Measurements from ENCODE around the gene UBE2J2.

UBE2J2 gene

DNA sequence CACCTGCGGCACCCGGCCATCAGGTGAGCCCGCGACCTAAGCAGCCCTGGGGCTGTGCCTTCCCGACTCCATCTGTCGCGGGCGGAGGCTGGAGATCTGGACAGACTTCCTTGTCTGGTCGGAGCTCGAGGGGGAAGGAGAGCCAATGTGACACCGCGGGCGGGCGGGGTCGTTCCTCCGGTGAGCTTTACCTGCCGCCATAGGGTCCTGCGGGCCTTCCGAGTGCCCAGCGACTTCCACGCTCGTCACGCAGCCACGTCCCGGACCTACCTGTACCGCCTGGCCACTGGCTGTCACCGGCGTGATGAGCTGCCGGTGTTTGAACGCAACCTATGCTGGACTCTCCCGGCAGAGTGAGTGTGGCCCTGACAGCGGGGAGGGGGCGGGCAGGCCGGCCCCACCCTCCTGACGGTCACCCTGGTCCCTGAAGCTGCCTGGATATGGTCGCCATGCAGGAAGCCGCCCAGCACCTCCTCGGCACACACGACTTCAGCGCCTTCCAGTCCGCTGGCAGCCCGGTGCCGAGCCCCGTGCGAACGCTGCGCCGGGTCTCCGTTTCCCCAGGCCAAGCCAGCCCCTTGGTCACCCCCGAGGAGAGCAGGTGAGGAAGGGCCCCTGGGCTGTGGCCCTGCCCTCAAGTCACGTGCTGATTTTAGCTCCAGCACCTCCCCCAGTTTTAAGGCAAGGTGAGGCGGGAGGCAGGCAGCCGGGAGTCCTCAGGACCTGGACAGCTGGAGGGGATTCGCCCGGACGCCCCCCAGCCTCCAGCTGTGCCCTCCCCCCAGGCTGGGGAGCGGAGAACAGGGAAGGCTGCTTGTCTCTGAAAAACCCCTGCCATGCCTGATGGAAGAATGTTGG lies 35.8 kb upstream of the UBE2J2 start:
- DNase-seq (ENCODE audit: low read depth), result no peak

DNA sequence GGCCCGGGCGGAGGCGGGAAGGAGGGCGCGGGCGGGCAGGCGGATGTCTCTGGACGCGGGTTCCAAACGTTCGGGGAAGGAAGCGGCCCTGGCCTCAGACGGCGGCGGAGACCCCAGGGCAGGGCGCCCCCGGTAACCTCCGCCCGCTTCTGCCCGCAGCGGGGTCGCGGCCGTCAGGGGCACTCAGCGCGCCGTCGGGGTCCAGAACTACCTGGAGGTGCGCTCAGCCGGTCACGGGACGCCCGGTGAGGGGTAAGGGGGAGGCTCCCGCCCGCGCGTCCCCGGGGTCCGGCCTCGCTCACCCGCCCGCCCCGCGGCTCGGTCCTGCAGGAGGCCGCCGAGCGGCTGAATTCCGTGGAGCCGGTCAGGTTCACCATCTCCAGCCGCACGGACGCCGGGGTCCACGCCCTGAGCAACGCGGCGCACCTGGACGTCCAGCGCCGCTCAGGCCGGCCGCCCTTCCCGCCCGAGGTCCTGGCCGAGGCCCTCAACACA lies 35.1 kb upstream of the UBE2J2 start:
- no peak for DNase-seq (ENCODE audit: low read depth)

DNA sequence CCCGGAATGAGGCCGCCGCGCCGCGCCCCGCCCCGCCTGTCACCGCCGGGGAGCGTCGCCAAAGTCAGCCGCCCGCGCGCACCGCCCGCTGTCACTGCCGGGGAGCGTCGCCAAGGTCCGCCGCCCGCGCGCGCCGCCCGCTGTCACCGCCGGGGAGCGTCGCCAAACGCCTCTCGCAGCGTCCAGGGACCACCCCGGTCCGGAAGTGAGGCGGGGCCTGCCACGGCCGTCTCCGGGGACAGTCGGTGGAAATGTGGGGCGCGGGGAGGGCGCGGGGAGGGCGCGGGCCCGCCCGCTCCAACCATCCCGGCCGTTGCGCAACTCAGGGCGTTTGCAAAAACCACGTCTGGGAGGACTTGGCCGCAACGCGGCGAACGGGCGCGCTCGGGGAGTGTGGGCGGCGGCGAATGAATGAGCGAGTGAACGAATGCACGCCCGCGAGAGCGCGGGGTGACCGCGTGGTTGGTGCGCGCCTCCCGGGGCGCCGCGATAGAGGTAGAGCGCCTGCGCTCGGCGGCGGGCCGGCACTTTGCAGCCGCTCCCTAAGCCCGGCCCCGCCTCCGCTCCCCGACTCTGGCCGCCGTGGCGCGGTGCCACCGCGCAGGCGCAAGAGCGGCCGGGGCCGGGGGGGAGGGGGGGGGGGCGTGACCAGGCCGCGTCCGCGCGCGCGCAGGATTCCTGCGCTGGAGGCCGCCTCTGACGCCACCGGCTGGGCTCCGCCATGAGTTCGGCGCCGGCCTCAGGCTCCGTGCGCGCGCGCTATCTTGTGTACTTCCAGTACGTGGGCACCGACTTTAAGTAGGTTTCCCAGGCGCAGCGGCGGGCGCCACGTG lies 34.5 kb upstream of the UBE2J2 start, which contains the start of the genes ACAP3 and PUSL1:
TSS of gene ACAP3 (minus strand) at position 8 of the 833 bp plus-strand sequence. CDS start 115 bp downstream, outside the sequence.
TSS of gene PUSL1 (plus strand) at position 675 of the 833 bp plus-strand sequence. CDS start at position 722, 47 bp downstream.
- DNase-seq (ENCODE audit: low read depth), result peak; percentile 77

DNA sequence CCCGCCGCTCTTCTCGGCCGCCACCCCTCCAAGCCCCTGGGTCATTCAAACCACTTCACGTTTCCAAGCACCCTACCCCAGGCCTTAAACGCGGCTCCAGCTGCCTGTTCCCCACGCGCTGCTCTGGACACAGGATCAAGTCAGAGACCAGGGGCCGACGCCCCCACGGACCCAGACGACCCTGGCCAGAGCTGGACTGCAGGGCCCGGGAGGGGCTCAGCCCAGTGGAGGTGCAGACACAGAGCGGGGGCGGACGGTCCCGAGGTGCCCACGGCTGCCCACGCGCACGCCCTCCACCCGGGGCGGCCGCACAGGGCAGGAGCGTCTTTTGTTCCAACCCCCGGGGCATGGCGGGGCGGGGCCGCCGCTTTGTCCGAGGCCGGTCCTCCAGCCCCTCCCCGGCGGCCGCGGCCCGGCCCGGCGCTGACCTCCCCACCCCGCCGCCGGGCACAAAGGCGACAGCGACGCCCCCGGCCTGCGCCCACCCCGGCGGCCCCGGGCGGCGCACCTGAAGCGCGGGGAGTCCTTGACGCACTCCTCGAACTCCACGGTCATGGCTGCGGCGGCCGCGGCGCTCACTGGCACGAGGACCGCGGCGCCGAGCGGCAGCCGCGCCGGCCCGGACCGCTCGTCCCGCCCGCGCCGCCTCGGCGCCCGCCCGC lies 33.7 kb upstream of the UBE2J2 start:
- DNase-seq (ENCODE audit: low read depth), result no peak

DNA sequence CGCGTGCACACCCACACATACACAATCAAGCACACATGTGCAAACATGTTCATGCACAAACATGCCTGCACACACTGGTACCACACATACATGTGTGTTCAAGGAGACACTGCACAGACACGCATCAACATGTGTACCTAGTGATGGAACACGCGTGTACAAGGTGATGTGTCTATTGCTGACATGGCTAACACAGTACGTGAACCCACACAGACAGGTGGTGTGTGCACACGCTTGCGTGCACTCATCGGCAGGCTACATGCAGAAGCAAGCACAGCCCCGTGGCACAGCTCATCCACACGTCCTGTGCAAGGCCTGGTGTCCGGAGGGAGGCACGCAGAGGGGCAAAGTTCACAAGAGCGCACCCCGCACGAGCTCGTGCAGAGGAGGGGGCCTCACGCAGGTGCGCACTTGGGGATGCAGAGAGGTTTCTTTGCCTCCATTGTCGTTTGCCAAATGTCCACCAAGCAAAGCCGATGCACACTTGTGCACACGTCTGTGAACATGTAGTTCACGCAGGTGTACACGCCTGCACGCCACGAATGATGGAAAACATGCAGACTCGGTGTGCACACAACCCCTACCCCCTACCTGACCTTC lies 33.1 kb upstream of the UBE2J2 start:
- no peak for DNase-seq (ENCODE audit: low read depth)

DNA sequence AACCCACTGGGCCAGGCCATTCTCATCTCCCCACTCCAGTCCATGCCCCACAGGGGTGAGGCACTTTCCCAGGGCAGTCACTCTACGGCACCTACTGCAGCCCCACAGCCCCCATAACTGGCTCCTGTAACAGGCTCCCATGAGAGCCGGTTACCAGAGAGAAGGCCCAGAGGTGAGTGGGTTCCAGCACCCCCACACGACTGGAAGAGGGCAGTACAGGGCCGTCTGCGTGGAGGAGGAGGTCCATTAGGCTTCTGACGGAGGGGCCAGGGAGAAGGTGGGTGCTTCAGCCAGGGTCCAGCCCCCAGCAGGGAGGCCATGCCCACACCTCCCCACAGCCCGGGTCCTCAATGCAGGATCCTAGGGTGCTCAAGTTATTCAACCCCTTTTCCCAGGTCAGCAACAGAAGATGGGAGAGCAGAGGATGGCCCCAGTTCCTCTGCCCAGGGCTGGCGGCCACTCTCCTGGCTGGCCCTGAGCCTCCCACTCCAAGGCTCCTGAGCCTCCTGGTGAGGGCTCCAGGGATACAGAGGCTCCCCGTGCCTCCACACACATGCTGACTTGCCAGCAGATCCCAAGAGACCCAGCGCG lies 32.5 kb upstream of the UBE2J2 start:
- DNase-seq (ENCODE audit: low read depth), result no peak

DNA sequence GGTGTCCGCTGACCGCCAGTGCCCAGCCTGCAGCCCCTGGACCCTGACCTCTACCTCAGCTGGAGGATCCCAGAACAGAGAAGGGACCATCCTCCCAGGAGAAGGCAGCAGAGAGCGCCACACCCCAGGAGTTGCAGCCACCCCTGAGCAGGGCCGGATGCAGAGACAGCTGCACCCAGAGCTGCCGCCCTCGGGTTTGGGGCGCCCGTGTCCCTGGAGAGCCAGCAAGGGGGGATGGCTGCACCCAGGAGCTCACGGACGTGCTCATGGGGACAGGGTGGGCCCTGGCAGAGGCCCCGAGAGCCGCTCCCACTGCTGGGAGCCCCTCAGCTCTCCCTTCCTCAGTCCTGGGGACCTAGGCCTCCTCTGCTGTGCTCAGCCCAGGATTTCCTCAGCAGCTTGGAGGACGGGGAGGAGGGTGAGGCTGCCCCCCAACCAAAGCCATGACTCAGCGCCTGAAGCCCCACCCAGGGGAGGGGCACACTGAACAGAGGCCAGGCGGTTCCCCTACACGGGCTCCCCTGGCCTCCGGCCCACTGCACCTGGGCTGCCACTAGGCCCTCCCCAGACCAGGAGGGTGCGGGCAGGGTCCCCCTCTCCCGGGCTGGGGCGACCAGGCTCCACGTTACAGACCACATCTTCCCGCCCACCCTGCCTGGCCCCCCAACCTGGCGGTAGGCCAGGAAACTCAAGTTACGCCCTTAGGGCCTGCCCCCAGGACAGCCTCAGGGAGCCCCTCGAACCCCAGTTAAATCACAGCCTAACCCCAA lies 31.8 kb upstream of the UBE2J2 start:
- DNase-seq (ENCODE audit: low read depth), result peak; percentile 67

DNA sequence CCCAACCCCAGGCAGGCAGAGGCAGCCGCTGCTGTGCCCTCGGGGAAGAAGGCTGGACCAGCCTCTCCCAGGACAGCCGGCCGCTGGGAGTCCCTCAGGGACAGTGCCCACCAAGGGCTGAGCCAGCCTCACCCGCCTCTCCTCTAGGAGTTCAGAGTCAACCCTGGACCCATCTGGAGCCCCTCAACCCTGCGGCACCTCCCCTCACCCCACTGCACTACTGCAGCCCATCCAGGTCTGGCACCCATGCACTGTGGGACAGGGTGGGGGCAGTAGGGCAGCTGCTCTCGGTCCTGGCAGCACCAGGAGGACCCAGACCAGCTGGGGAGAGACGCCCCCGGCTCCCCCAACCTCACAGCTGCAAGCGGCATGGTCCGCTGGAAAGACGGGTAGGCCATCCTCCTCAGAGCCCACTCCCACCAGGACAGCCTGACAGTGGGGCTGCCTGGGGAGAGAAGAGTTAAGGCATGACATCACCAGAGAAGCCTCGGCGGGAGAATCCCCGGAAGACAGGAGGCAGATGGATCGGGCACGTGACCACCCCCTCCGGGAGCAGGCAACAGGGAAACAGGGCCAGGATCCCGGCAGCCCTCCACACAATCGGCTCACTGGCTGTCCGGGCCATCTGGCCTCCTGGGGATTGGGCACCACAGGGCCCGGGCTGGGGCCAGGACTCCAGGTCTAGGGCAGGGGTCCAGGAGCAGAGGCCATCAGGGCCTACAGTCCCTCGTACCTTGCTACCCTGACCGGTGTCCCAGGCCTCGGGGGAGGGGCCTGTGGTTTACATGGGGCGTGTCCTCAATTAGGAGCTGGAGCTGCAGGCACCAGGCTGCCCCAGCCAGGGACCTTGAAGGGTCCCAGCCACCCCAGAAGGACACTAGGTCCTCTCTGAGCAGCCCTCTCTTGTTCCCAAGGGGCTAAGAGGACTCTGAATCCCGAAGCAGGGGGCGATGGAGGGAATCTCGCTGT lies 31.0 kb upstream of the UBE2J2 start:
- no peak for DNase-seq (ENCODE audit: low read depth)

DNA sequence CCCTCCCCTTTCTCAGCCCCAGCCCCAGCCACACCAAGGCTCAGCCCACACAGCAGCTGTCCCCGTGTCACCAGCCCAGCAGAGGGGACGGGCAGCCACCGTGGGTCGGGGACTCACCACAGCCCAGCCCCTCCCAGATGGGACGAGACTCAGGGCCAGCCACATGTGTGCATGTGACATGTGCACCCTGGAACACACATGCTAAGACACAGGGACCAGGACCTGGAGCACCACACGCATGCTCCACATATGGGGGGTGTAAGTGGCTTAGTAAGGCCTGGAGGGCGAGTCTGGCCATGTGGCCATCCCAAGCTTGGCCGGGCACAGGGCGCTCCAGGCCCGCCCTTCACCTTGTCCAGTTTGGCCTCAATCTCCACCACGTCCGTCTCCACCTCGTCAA lies 30.1 kb upstream of the UBE2J2 start:
- no peak for DNase-seq (ENCODE audit: low read depth)

DNA sequence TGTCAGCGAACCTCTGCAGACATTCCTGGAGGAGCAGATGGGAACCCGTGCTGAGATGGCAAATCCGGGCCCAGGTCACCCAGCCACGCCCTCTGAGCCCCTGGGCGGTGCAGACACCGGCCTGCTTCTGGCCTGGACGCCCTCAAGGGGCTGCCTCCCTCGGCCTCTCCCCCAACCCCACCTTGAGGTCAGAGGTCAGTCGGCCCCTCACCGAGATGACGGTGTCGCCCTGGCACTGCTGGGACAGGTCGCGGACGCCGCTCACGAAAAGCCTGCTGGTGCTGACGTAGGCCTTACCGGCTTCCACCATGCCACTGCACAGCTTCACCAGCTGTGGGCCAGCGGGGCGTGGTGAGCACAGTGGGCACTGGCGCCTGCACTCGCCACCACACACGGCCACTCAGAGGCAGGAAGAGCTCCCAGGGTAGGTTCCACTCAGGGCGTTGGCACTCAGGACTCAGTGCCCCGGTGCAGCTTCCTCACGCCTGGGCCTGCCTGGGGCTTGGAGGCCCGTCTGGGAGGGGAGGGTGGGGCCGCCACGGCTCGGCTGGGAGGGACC lies 29.4 kb upstream of the UBE2J2 start:
- no peak for DNase-seq (ENCODE audit: low read depth)

DNA sequence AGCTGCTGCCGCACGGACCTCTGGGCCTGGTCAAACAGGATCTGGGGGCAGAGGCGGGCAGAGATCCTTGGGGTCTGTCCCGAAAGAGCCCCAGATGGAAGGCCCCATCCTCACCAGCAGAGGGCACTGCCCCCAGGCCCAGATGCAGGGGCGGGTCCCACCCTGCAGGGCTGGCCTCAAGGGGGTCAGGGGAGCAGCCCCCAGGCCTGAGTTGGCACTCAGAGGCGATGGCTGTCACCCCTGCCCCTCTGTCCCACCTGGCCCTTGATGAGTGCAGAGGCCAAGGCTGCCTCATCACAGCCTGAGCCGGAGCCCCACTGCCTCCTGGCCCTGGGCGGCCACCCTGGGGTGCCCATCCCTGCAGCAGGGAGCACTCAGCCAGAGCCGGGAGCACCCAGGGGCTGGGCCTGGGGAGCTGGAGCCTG lies 28.4 kb upstream of the UBE2J2 start:
- no peak for DNase-seq (ENCODE audit: low read depth)

DNA sequence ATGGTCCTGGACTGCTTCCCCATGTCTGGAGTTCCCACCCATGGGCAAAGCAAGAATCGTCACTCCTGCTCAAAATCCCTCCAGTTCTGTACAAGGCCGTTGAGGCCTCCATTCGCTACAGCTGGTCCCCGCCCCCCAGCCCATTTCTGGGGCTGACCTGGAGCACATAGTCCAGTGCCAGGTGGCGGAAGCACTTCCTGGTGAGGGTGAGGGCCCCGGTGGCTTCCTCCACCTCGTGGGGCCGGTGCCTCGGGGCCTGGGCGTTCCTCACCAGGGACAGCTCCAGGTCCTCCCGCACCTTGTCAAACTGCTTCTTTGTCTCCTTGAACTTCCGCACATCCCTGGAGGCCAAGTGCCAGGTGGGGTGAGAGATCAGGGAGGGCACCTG lies 26.7 kb upstream of the UBE2J2 start:
- DNase-seq (ENCODE audit: low read depth), result no peak

DNA sequence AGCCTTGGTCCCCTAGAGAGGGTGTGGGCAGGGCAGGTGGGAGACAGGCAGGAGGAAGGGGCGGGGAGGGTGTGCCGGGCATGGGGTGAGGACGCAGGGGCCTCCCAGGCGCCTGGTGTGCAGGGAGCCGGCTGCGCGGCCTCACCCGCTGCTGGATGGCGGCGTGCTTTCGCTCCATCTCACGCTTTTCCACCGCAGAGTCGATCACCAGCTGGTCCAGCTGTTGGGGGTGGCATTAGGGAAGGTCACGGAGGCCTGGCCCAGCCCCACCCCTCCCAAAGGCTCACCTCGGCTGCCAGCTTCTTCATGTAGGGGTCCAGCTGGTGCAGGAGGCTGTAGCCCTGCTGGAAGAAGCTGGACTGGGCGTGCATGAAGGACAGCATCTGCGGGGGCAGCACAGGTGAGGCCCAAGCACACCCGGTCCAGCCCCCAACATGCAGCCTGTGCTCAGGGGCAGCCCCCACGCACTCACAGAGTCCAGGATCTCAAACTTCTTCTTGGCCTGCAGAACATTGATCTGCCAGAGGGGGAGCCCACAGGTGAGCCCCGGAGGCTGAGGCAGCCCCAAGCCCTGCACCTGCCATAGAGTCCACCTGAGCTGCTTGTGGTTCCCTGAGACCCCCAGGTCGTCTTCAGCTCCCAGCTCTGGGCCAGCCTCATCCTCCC lies 26.2 kb upstream of the UBE2J2 start:
- no peak for DNase-seq (ENCODE audit: low read depth)

DNA sequence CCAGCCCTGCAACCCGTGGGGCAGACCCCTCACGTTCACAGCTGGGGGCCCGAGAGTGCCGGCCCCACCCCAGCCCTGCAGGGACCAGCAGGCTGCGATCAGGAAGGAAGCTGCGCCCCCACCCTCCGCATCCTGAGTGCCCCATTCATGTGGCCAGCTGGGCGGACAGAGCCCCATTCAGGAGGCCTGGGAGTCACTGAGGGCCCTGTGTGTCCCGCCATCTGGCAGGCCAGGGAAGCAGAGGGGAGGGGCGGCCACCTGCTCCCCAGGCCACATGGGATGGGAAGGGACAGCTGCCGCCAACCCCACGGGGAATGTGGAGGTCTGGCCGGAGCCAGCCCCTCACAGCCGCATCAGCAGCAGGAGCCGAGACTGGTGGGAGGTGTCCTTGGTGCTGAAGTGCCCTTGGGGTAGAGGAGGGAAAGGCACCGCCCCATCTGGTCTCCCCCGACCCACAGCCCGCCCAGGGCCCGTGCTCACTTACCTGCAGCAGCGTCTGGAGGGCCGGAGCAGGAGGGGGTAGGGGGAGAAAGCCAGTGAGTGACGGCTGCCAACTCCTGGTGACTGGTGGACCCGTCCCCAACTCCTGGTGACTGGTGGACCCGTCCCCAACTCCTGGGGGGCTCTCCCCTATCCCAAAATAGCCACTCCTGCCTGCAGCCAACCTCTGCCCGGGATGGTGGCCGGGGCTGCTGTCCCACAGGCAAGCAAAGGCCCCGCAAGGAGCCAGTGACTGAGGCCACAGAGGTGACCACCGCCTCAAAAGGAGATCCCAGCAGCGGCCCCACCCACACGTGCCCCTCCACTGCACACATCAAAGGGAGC lies 25.4 kb upstream of the UBE2J2 start:
- DNase-seq (ENCODE audit: low read depth), result no peak

DNA sequence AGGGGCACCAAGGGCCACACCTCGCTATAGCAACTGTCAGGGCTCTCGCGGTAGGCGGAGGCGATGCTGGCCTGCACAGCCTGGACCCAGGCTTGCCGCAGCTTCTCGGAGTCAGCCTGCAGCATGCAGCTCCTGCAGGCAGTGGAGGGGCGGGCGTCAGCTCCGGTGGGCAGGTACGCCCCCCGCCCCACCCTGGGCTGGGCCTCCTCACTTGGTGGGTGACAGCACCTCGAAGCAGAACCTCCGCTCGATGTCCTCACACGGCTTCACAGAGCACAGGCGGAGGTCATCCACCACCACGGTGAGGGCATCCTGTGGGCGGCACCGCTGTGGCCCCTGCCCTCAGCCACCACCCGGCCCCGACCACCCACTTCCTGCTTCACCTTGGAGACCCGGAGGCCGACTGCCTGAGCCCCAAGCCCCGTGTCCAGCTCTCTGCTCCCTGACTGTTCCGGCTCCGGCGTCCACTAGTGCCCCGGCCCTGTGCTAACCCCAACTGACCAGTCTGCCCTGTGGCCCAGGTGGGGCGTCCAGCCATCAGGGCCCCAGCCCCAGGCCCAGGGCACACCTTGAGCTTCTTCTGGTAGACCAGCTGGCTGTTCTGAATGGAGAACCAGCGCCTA lies 24.3 kb upstream of the UBE2J2 start:
- no peak for DNase-seq (ENCODE audit: low read depth)

DNA sequence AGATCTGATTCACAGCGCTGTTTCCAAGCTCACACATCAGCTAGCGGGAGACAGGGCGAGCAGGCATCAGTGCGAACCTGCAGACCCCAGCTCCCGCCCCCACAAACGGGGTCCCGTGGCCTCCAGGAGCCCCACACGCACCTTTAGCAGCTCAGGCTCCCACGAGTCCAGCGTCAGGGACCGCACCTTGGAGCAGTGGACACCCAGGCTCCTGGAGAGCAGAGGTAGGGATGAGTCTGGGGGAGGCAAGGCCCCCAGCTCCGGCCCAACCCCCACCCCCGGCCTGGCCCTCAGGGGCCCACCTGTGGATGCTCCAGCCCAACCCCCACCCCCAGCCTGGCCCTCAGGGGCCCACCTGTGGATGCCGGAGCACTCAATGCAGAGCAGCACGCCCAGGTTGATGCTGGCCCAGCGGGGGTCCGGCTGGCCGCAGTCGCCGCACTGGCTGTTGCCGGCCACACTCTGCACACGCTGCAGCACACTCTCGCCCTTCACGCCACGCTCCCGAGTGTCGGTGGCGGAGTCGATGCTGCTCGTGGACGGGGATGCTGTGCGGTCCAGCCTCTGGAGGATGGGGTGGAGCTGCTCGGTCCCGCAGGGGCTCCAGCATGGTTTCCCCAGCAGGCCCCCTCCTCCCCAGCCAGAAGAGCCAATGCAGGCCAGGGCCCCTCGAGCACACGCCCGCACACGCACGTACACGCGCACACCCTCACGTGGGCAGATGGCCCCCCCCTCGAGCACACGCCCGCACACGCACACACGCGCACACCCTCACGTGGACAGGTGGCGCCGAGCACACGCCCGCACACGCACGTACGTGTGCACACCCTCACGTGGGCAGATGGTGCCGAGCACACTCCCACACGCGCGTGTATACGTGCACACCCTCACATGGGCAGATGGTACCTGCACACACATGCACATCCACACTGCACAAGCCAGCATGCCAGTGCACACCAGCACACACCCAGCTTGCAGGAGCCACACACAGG lies 22.7 kb upstream of the UBE2J2 start:
- DNase-seq (ENCODE audit: low read depth), result no peak

All from activated T-cell treated with anti-CD3 and anti-CD28 coated beads for 1 hour (primary cell).